ELR (cell line): ENCODE data around the gene ZCCHC24.

Experiments
- DNase-seq: peaks from one replicate; pipeline ENCODE4 v3.0.0-alpha.2; 2015; ENCODE audit warnings: low read depth

The ZCCHC24 gene

DNA sequence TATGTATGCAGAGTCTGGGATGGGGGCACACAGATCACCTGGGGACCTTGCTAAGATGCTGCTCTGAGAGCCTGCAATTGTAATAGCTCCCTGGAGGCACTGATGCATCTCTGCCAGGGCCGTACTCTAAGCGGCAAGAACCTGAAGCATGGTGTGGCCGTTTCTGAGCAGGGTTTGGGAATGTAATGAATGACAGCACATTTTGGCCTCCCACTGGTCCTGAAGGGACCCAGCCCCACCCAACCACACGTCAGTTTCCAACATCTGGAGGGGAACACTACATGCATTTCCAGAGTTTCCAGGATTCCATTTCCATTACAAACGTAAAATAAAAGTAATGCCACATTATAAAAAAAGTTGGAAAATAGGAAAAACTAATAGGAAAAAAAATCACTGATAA is 14.0 kb downstream of the ZCCHC24 start:
- no peak for DNase-seq

- DNase-seq, result no peak
These were observed 14.5 kb downstream of the ZCCHC24 start for GRCh38 chr10:79430936-79431335.

GRCh38 chr10:79430325-79430905 is 15.0 kb downstream of the ZCCHC24 start:
- DNase-seq, result no peak

GRCh38 chr10:79429751-79430150 is 15.7 kb downstream of the ZCCHC24 start:
- DNase-seq, result no peak

GRCh38 chr10:79427965-79428364 is 17.5 kb downstream of the ZCCHC24 start:
- DNase-seq, result no peak

DNA sequence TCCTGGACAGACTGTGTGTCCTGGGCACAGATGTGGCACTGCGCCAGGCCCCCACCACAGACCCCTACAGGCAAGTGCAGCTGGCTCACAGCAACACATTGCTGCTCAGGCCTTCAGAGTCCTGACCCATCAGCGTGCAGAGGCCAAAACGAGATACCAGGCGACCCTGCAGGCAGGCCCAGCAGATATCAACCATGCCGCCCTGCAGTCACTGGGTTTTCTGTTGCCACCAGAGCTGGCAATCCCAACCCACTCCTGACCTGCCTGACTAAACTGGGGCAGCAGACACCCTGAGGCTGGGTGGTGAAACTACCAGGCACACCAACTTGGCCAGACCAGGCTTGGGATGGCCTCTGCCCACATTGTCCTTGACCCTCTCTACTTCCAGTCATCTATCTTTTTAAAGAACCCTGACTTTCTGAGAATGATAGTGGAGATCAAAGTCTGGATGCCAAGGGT is 20.3 kb downstream of the ZCCHC24 start:
- no peak for DNase-seq

GRCh38 chr10:79424221-79425073 is 21.0 kb downstream of the ZCCHC24 start:
- DNase-seq, result no peak

DNA sequence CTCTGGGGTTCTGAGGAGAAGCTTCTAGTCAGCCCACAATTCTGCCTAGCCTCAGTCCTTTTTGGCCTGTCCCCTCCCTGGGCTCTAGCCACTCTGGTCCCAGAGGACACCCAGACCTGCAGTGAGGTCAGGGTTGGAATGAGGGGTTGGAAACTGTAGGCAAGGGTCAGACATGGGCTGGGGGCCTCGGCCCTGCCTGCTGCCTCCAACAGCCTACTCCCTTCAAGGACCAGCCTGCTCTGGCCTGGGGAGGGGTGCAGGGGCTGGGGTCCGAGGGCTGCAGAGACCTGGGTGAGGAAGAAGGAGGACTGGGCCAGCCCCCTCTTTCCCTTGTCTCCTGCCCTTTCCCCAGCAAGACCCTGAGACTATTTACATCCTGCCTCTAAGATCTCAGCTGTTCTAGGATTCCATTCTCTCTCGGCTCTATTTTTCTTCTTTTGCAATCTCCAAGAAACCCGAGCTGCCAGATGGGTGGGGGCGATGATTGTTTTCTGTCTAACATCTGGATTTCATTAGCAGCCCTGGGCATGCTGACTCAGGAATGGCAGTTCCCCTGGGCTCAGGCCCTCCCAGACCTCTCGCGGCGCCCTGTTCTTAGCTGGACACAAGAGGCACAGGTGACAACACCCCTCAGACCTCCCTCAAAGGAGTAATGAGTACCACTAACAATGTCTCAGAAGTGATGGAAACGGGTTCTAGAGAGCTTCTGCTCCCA is 23.1 kb downstream of the ZCCHC24 start:
- peak; percentile 82 for DNase-seq

- no peak for DNase-seq
These were observed 24.3 kb downstream of the ZCCHC24 start for GRCh38 chr10:79420974-79421688.

- DNase-seq, result no peak
These were observed 26.4 kb downstream of the ZCCHC24 start for GRCh38 chr10:79418886-79419595.

- DNase-seq, result no peak
These were observed 27.1 kb downstream of the ZCCHC24 start for GRCh38 chr10:79418274-79418673.

DNA sequence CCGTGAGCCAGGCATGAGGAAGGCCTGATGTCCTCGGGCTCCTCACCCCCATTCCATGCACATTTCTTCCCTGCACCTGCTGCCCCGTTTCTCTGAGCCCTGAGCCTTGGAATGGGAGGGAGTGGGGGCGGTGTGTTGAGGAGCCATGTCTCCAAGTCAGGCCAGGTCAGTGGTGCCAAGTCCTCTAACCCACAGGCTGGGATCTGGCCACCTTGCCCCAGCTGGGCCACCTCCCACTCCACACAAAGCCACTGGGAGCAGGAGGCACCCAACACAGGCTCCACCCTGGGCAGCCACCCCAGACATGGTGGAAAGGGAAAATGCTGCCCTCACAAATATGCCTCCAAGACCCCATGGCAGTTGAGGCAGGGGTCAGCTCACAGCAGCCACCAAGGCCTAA is 27.7 kb downstream of the ZCCHC24 start:
- DNase-seq, result no peak

- DNase-seq, result no peak
These were observed 28.2 kb downstream of the ZCCHC24 start for GRCh38 chr10:79417266-79417665.

DNA sequence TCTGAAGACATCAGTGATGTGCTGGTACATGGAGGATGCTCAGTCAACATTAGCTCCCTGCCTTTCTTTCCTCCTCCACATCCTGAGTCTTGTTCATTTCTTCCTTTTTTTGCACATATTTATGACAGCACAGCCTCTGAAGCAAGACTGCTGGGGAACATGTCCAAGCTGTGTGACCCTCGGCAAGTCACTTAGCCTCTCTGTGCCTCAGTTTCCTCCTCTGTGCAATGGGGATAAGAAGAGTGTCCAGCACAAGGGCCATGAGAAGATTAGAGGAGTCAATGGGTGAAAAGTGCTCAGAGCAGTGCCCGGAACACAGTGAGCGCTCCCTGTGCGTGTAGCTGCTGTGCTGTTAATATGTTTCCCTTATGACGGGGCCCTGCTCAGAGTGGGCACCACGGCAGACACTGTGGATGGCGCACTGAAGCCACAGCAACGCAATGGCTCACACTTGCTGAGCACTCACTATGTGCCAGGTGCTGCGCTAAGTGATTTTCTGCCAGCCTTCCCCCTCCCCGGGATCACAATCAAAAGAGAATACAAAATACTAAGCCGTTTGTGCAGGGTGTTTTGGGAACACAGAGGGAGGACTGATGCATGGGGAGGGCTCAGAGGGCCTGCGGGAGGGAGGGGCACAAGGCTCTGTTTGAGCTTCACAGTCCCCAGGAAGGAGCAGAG is 28.7 kb downstream of the ZCCHC24 start:
- DNase-seq, result no peak

GRCh38 chr10:79415736-79416577 is 29.5 kb downstream of the ZCCHC24 start:
- DNase-seq, result no peak

- no peak for DNase-seq
These were observed 30.7 kb downstream of the ZCCHC24 start for GRCh38 chr10:79414714-79415113.

DNA sequence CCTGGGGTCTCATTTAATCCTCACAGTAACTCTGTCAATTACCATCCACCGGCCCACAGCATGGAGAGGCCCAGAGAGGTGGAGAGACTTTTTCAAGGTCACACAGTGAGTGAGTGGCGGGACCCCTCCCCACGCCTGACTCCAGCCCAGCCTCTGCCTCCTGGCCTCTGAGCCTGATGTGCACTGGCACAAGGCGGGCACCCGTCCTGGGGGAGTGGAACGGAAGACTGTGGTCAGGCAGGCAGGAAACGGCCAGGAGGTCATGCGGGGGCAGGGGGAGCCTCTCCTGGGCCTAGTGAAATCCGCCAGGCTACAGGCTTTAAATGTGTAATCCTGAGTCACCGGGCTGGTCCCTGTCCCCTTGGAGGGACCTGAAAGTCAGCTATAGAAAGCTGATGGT is 32.2 kb downstream of the ZCCHC24 start:
- peak; percentile 84 for DNase-seq

DNA sequence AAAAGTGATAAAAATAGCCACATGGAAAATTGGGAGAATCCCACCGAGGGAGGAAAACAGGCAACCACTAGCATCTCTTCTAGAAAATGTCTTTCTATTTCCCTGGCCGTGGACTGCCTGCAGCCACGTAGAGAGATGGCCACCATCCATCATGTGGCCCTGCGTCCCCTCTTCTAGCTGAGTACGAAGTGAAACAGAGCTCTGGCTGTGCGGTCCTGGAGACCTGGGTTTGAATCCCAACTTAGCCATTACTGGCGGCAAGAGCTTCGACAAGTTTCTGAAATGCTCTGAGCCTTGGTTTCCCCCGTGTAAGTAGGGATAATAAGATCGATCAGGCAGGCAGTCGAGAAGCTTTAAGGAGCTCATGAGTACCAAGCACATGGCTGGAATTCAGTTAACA is 32.9 kb downstream of the ZCCHC24 start:
- DNase-seq, result no peak

DNA sequence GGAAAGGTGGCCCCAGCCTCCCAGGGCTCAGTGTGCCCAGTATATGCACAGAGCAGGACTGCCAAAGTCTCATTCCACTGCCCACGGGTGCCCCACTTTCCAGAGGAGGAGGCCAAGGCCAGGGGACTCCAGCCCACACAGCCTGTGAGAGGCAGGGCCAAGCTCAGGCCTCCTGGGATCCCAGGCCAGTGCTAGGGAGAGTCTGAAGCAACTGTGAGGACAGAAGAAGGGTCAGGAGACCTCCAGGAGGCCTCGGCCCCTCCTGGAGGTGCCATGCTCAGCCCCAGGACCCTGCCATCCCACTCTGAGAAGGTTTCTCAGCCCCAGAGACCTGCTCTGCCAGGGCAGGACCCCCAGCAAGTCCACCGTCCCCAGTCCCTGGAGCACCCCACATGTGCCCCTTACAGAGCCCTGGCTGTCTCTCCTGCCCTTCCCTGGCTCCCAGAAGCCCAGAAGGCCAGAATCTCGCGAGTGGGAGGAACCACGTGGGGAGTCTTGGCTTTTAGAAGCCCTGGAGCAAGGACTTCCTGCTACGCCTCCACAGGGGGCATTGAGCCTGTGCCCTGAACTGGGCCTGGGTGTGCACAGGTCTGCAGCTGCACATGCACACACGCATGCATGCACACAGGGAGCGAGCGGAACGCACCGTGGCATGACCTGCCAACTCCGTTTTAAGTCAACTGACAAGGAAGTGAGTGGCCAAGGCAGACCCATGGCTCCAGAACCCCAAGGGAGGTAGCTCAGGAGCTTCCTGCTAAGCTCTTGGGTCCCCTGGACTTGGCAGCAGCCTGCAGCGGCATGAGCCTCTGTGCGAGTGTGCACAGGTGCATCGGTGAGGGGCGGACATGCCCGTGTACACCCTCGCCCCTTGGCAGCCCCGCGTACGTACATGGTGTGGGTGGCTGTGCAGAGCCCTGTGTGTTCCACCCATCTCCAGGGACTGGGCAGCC is 33.6 kb downstream of the ZCCHC24 start:
- no peak for DNase-seq
